Type B pancreatic cell (in vitro differentiated cells): ENCODE results near the gene ZNF500. TPM values are rescaled to one million over a fixed set of nuclear protein-coding genes. Genes with fewer than 3 reads are reported as not detected.

ENCODE experiments used
- DNase-seq: peaks from one replicate; pipeline ENCODE4 v3.0.0; 2021; ENCODE audit warnings: mixed read lengths; ENCODE audit not compliant: unreplicated experiment; ENCODE audit errors: extremely low spot score
- H3K27ac Mint-ChIP-seq: 2 replicates; pipeline ENCODE4 v1.8.0; 2021; ENCODE audit warnings: mild to moderate bottlenecking, mixed read lengths
- H3K27me3 Mint-ChIP-seq: 2 replicates; pipeline ENCODE4 v1.8.0; 2021; ENCODE audit warnings: mixed read lengths
- H3K36me3 Mint-ChIP-seq: 2 replicates; pipeline ENCODE4 v1.8.0; 2021; ENCODE audit warnings: mixed read lengths
- H3K4me1 Mint-ChIP-seq: one replicate; pipeline ENCODE4 v1.8.0; 2021; ENCODE audit warnings: mixed read lengths; ENCODE audit not compliant: unreplicated experiment
- H3K4me3 Mint-ChIP-seq: 2 replicates; pipeline ENCODE4 v1.8.0; 2021; ENCODE audit warnings: mild to moderate bottlenecking, mixed read lengths
- H3K9me3 Mint-ChIP-seq: 2 replicates; pipeline ENCODE4 v1.8.0; 2021; ENCODE audit warnings: mixed read lengths
- total RNA-seq: library from RNA; stranded (reverse); gene quantifications from 2 replicates; pipeline ENCODE4 v1.2.1, GENCODE V29; 2021; ENCODE audit warnings: low replicate concordance
- TF ChIP-seq, protein P1 (sequence below): fragments of 200-600 bp; sonication (generic); conservative IDR thresholded peaks from 2 replicates; pipeline ENCODE4 v1.5.0; 2021; ENCODE audit warnings: antibody characterized with exemption, mild to moderate bottlenecking

ZNF500 gene
- total RNA-seq, 1 donor from 2014 or later, result 21.0 TPM

- Mint-ChIP-seq H3K4me3 (no peak overlapping the region), H3K27me3 (no peaks in the 10 kb centered on the region), H3K27ac (no peak overlapping the region), H3K36me3 (peaks cover 24% of the 10 kb centered on the region), H3K9me3 (no peaks in the 10 kb centered on the region), H3K4me1 (no peaks in the 10 kb centered on the region)
- no peak for DNase-seq
- TF ChIP-seq, protein P1, sequence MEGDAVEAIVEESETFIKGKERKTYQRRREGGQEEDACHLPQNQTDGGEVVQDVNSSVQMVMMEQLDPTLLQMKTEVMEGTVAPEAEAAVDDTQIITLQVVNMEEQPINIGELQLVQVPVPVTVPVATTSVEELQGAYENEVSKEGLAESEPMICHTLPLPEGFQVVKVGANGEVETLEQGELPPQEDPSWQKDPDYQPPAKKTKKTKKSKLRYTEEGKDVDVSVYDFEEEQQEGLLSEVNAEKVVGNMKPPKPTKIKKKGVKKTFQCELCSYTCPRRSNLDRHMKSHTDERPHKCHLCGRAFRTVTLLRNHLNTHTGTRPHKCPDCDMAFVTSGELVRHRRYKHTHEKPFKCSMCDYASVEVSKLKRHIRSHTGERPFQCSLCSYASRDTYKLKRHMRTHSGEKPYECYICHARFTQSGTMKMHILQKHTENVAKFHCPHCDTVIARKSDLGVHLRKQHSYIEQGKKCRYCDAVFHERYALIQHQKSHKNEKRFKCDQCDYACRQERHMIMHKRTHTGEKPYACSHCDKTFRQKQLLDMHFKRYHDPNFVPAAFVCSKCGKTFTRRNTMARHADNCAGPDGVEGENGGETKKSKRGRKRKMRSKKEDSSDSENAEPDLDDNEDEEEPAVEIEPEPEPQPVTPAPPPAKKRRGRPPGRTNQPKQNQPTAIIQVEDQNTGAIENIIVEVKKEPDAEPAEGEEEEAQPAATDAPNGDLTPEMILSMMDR, result no peak
Measured at GRCh38 chr16:4755687-4756086, 11.3 kb downstream of the ZNF500 start.

GRCh38 chr16:4754865-4755264 is 12.1 kb downstream of the ZNF500 start:
- Mint-ChIP-seq H3K4me1 (no peaks in the 10 kb centered on the region), H3K27ac (no peak overlapping the region), H3K4me3 (no peak overlapping the region), H3K27me3 (no peaks in the 10 kb centered on the region), H3K36me3 (peaks cover 22% of the 10 kb centered on the region), H3K9me3 (no peaks in the 10 kb centered on the region)
- TF ChIP-seq, protein P1, result no peak
- DNase-seq, result no peak

- Mint-ChIP-seq H3K27me3 (no peaks in the 10 kb centered on the region), H3K36me3 (peaks cover 15% of the 10 kb centered on the region), H3K4me3 (no peak overlapping the region), H3K27ac (no peak overlapping the region), H3K9me3 (no peaks in the 10 kb centered on the region), H3K4me1 (no peaks in the 10 kb centered on the region)
- TF ChIP-seq, protein P1, result no peak
- DNase-seq, result no peak
Measured at GRCh38 chr16:4753227-4753626, 13.7 kb downstream of the ZNF500 start.

GRCh38 chr16:4752351-4753100 is 14.4 kb downstream of the ZNF500 start:
- Mint-ChIP-seq H3K4me1 (no peaks in the 10 kb centered on the region), H3K27ac (no peak overlapping the region), H3K9me3 (no peaks in the 10 kb centered on the region), H3K27me3 (no peaks in the 10 kb centered on the region), H3K36me3 (peaks cover 15% of the 10 kb centered on the region), H3K4me3 (no peak overlapping the region)
- DNase-seq, result no peak
- TF ChIP-seq, protein P1, result no peak

DNA sequence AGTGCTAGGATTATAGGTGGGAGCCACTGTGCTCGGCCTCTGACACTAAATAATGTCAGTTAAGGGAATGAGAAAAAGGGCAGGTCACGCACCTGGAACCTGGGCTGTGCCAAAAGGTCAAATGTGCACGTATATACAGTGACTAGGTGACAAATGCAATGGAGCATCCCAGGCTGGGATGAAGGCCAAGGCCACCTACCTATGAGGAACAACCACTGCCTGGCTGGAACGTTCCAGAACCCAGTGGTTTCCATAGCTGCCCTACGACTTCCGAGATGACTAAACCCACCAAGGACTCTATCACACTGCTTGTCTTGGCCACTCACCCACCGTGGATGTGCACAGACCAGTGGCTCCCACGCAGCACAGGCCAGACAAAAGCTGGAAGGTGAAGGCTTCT is 16.1 kb downstream of the ZNF500 start:
- peaks cover 9% of the 10 kb centered on the region for H3K36me3 Mint-ChIP-seq
- TF ChIP-seq, protein P1, result no peak
- no peaks in the 10 kb centered on the region for H3K27me3 Mint-ChIP-seq
- no peaks in the 10 kb centered on the region for H3K4me1 Mint-ChIP-seq
- H3K9me3 Mint-ChIP-seq, result no peaks in the 10 kb centered on the region
- H3K27ac Mint-ChIP-seq, result no peak overlapping the region
- no peak for DNase-seq
- H3K4me3 Mint-ChIP-seq, result no peak overlapping the region
